Measurements from ENCODE around the gene SLC44A5. TPM values are rescaled to one million over a fixed set of nuclear protein-coding genes. Genes with fewer than 3 reads are reported as not detected.

Gene SLC44A5
- total RNA-seq, 4 donors from 2014 or later: 0.11 to 2.0 (median 0.87) TPM

DNA sequence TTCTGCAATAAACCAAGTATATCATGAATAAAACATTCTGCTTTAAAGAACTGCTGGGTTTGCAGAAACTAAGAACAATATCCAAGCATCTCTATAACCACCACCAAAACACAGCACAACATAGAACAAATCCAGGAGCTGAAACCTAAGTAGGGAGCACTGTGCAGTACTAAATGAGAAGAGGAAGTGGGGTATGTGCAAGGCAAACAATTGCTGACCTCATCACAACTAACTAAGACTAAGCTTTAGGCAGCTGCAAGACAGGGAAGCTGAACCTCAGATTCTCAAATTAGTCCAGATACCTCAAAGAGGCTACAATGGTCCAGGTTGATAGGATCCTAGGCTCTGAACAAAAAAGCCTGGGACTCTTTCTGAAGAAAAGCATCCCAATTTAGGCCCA is 172.6 kb downstream of the SLC44A5 start:
- intact Hi-C loops (cut with DNase I): no loop called here

DNA sequence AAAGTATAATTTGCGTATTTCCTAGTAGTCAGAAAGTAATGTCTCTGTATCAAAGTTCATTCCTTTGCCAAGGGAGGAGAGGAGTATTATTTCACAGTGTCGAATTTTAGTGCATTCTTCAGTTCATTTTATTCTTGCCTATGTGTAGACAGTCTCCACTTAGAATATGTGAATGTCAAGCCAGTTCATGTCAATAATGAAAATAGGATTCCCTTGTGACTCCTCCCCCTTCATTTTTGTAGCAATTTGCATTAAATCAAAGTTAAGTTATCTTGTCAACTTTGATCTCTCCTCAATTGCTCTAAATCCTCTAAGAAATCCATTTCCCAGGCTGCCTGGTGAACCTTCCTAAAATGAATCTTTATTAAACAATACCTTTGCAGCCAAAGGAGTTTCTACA is 179.1 kb downstream of the SLC44A5 start:
- H3K36me3 ChIP-seq: no peaks in the 10 kb centered on the region
- H3K4me1 ChIP-seq: no peaks in the 10 kb centered on the region
- H3K27ac ChIP-seq: no peak overlapping the region
- TF ChIP-seq POLR2A (IDR thresholded peaks at IDR 0.05): no peak
- TF ChIP-seq, protein P1, sequence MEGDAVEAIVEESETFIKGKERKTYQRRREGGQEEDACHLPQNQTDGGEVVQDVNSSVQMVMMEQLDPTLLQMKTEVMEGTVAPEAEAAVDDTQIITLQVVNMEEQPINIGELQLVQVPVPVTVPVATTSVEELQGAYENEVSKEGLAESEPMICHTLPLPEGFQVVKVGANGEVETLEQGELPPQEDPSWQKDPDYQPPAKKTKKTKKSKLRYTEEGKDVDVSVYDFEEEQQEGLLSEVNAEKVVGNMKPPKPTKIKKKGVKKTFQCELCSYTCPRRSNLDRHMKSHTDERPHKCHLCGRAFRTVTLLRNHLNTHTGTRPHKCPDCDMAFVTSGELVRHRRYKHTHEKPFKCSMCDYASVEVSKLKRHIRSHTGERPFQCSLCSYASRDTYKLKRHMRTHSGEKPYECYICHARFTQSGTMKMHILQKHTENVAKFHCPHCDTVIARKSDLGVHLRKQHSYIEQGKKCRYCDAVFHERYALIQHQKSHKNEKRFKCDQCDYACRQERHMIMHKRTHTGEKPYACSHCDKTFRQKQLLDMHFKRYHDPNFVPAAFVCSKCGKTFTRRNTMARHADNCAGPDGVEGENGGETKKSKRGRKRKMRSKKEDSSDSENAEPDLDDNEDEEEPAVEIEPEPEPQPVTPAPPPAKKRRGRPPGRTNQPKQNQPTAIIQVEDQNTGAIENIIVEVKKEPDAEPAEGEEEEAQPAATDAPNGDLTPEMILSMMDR (IDR thresholded peaks at IDR 0.05): no peak
- no peak overlapping the region for H3K4me3 ChIP-seq (replicated peaks in 1 of 3)
- no peaks in the 10 kb centered on the region for H3K27me3 ChIP-seq
- 81 to 91% methylated on average over 2 of the region's 2 CpGs for WGBS, 2 donors
- intact Hi-C loops (cut with DNase I): no loop called here
- no peak for DNase-seq
- no peaks in the 10 kb centered on the region for H3K9me3 ChIP-seq

More for the DNA sequence above, 172.6 kb downstream of the SLC44A5 start:
- H3K27me3 ChIP-seq: no peaks in the 10 kb centered on the region
- no peaks in the 10 kb centered on the region for H3K9me3 ChIP-seq
- DNase-seq: no peak
- H3K36me3 ChIP-seq: no peaks in the 10 kb centered on the region
- H3K4me3 ChIP-seq (replicated peaks in 1 of 3): no peak overlapping the region
- H3K27ac ChIP-seq: no peak overlapping the region
- no peak for TF ChIP-seq POLR2A (IDR thresholded peaks at IDR 0.05)
- TF ChIP-seq, protein P1 (IDR thresholded peaks at IDR 0.05): no peak
- no peaks in the 10 kb centered on the region for H3K4me1 ChIP-seq

- Histone ChIP-seq H3K36me3 (no peaks in the 10 kb centered on the region), H3K9me3 (no peaks in the 10 kb centered on the region), H3K4me3 (replicated peaks in 1 of 3) (no peak overlapping the region), H3K4me1 (no peaks in the 10 kb centered on the region), H3K27ac (no peak overlapping the region), H3K27me3 (no peaks in the 10 kb centered on the region)
- TF ChIP-seq, protein P1 (IDR thresholded peaks at IDR 0.05): no peak
- no peak for TF ChIP-seq POLR2A (IDR thresholded peaks at IDR 0.05)
- intact Hi-C loops (cut with DNase I): no loop called here
- DNase-seq: no peak
Observed at GRCh38 chr1:75430526-75430925, 180.4 kb downstream of the SLC44A5 start.

- 87% methylated on average over 10 of the region's 10 CpGs for WGBS, 2 donors
- Histone ChIP-seq H3K27ac (no peak overlapping the region), H3K9me3 (no peaks in the 10 kb centered on the region), H3K27me3 (no peaks in the 10 kb centered on the region), H3K36me3 (no peaks in the 10 kb centered on the region), H3K4me3 (replicated peaks in 1 of 3) (no peak overlapping the region), H3K4me1 (no peaks in the 10 kb centered on the region)
- intact Hi-C loops (cut with DNase I): no loop called here
- no peak for DNase-seq
- TF ChIP-seq, protein P1 (IDR thresholded peaks at IDR 0.05): no peak
- TF ChIP-seq POLR2A (IDR thresholded peaks at IDR 0.05): no peak
Observed at GRCh38 chr1:75426688-75427087, 184.2 kb downstream of the SLC44A5 start.

GRCh38 chr1:75425001-75425650 is 185.8 kb downstream of the SLC44A5 start:
- Histone ChIP-seq H3K4me1 (no peaks in the 10 kb centered on the region), H3K4me3 (replicated peaks in 1 of 3) (no peak overlapping the region), H3K27me3 (no peaks in the 10 kb centered on the region), H3K36me3 (no peaks in the 10 kb centered on the region), H3K27ac (no peak overlapping the region), H3K9me3 (no peaks in the 10 kb centered on the region)
- no peak for TF ChIP-seq POLR2A (IDR thresholded peaks at IDR 0.05)
- TF ChIP-seq, protein P1 (IDR thresholded peaks at IDR 0.05): no peak
- WGBS, 2 donors: 86 to 88% methylated on average over 3 of the region's 3 CpGs
- DNase-seq: no peak
- intact Hi-C loops (cut with DNase I): no loop called here

Data from thyroid gland (tissue), 4 donors.